Stomach (tissue), 9 donors: ENCODE measurements around the gene MAP2K1. TPM values are rescaled to one million over a fixed set of nuclear protein-coding genes. Genes with fewer than 3 reads are reported as not detected.

Source experiments
- DNase-seq, 2 donors: peaks; one replicate each; pipeline versions ENCODE4 v3.0.0 to v3.0.0-alpha.2; 2013 to 2019
- H3K27ac ChIP-seq, 5 donors: fragments of 200-600 bp in 4 of 5; sonication (generic) in 4 of 5; one replicate each; pipeline ENCODE4 v1.5.1; 2013 to 2019; ENCODE audit warnings: mild to moderate bottlenecking in 1 of 5, moderate library complexity in 1 of 5
- H3K27me3 ChIP-seq, 3 donors: fragments of 200-600 bp; sonication (generic); one replicate each; pipeline ENCODE4 v1.5.1; 2017 to 2019; ENCODE audit warnings: mixed run types in 1 of 3
- H3K36me3 ChIP-seq, 4 donors: fragments of 200-600 bp; sonication (generic); 1 replicate in 3 of 4; 2 replicates in 1 of 4; pipeline ENCODE4 v1.5.1; 2016 to 2019
- H3K4me1 ChIP-seq, 4 donors: fragments of 200-600 bp; sonication (generic); one replicate each; pipeline ENCODE4 v1.5.1; 2016 to 2019
- H3K4me3 ChIP-seq, 4 donors: fragments of 200-600 bp; sonication (generic) in 3 of 4; one replicate each; pipeline ENCODE4 v1.5.1; 2016 to 2019; ENCODE audit warnings: mild to moderate bottlenecking in 1 of 4
- H3K9me3 ChIP-seq, 4 donors: fragments of 200-600 bp; sonication (generic); one replicate each; pipeline ENCODE4 v1.5.1; 2016 to 2019
- EP300 ChIP-seq: sonication (generic); formaldehyde crosslinking; IDR thresholded peaks from one replicate; pipeline ENCODE4 v1.6.1; 2017; ENCODE audit warnings: antibody characterized with exemption
- POLR2A ChIP-seq, 4 donors: fragments of 450-650 bp; IDR thresholded peaks; one replicate each; pipeline ENCODE4 v1.6.1; 2016; ENCODE audit warnings: antibody characterized with exemption in 4 of 4, control low read depth in 2 of 4, mild to moderate bottlenecking in 1 of 4, moderate library complexity in 1 of 4
- POLR2AphosphoS5 ChIP-seq, 3 donors: sonication (generic); formaldehyde crosslinking; IDR thresholded peaks; one replicate each; pipeline ENCODE4 v1.6.1; 2016; ENCODE audit warnings: antibody characterized with exemption in 3 of 3
- WGBS, 5 donors: extraction: QIAGEN DNeasy Blood & Tissue Kit in 3 of 5; methylation state at CpG; one replicate each; pipeline versions ENCODE4 v1.1.5 to v1.1.7; 2013 to 2018; 5-methylcytosine and 5-hydroxymethylcytosine counted together
- intact Hi-C: fragments of 100-400 bp; cut with DNase I; formaldehyde crosslinking; loops from one replicate; pipeline ENCODE4 v1.15.1; 2023; ENCODE audit warnings: low total_unique reads
- polyA plus RNA-seq, 3 donors: library from polyadenylated mRNA; stranded (reverse); fragments of 200-250 nt; gene quantifications; one replicate each; pipeline ENCODE4 v1.2.3, GENCODE V29; 2013
- total RNA-seq, 5 donors: library from RNA; depleted of rRNA; stranded (reverse); fragments of >200 nt; gene quantifications; one replicate each; pipeline versions ENCODE4 v1.1.0 to v1.2.3, GENCODE V29; 2014 to 2016
- TF ChIP-seq, protein P1 (sequence below), 7 experiments: fragments of 450-650 bp in 4 of 7; fragments of 200-600 bp in 3 of 7; sonication (generic) in 3 of 7; IDR thresholded peaks; one replicate each; pipeline ENCODE4 v1.5.1; 2016 to 2019; ENCODE audit warnings: antibody characterized with exemption in 7 of 7, control low read depth in 2 of 7, mild to moderate bottlenecking in 1 of 7
- donor health status: healthy with polysubstance abuse.
- donor health status: Bipolar disorder and iron deficiency.
- donor health status: healthy.

The MAP2K1 gene
- total and polyA plus RNA-seq, 8 donors, result 20.1 to 123 (median 26.0) TPM

- Histone ChIP-seq H3K9me3 (no peaks in the 10 kb centered on the region), H3K36me3 (no peaks in the 10 kb centered on the region), H3K4me3 (no peak overlapping the region), H3K27me3 (no peaks in the 10 kb centered on the region), H3K4me1 (peaks cover 0 to 9% (median 0%) of the 10 kb centered on the region in 4 donors), H3K27ac (no peak overlapping the region)
- intact Hi-C loops, result no loop called here
- 82 to 96% (median 92%) methylated on average over 4 of the region's 4 CpGs for WGBS, 5 donors
- DNase-seq, result no peak
- TF ChIP-seq POLR2A (IDR thresholded peaks at IDR 0.05) (no peak), POLR2AphosphoS5 (IDR thresholded peaks at IDR 0.05) (no peak), EP300 (no peak)
- TF ChIP-seq, protein P1, sequence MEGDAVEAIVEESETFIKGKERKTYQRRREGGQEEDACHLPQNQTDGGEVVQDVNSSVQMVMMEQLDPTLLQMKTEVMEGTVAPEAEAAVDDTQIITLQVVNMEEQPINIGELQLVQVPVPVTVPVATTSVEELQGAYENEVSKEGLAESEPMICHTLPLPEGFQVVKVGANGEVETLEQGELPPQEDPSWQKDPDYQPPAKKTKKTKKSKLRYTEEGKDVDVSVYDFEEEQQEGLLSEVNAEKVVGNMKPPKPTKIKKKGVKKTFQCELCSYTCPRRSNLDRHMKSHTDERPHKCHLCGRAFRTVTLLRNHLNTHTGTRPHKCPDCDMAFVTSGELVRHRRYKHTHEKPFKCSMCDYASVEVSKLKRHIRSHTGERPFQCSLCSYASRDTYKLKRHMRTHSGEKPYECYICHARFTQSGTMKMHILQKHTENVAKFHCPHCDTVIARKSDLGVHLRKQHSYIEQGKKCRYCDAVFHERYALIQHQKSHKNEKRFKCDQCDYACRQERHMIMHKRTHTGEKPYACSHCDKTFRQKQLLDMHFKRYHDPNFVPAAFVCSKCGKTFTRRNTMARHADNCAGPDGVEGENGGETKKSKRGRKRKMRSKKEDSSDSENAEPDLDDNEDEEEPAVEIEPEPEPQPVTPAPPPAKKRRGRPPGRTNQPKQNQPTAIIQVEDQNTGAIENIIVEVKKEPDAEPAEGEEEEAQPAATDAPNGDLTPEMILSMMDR (IDR thresholded peaks at IDR 0.05), result no peak
These were observed 42.4 kb downstream of the MAP2K1 start for GRCh38 chr15:66429117-66429516.

DNA sequence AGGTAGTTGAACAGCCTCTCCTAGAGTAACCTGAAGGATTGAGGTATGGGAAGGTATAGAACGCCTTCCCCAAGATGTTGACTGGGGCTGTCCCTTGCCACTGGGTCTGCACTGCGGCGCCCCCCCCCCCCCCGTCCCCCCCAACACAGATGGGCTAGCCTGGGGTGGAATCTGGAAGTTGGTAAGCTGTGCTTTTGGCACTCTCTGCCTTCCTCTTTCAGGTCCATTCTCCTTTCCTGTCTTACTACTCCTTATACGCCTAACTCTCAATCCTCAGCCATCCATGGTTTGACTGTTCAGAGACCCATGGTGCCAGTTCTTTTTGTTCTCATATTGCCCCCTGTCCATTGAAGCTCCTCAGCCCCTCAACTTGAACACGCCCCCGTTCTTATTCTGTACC, 42.8 kb downstream of the MAP2K1 start:
- no peaks in the 10 kb centered on the region for H3K27me3 ChIP-seq
- H3K4me3 ChIP-seq, result no peak overlapping the region
- no peak for TF ChIP-seq POLR2AphosphoS5 (IDR thresholded peaks at IDR 0.05)
- TF ChIP-seq, protein P1 (IDR thresholded peaks at IDR 0.05), result no peak
- TF ChIP-seq POLR2A (IDR thresholded peaks at IDR 0.05), result no peak
- no peak for TF ChIP-seq EP300
- intact Hi-C loops, result no loop called here
- no peak for DNase-seq
- no peaks in the 10 kb centered on the region for H3K36me3 ChIP-seq
- WGBS, 5 donors, result 89 to 95% (median 93%) methylated on average over 4 to 7 of the region's 7 CpGs
- H3K9me3 ChIP-seq, result no peaks in the 10 kb centered on the region
- peaks cover 0 to 9% (median 0%) of the 10 kb centered on the region in 4 donors for H3K4me1 ChIP-seq
- no peak overlapping the region for H3K27ac ChIP-seq

GRCh38 chr15:66430627-66431255, 44.0 kb downstream of the MAP2K1 start:
- no peak overlapping the region for H3K27ac ChIP-seq
- no peak for DNase-seq
- intact Hi-C loops, result no loop called here
- H3K4me3 ChIP-seq, result no peak overlapping the region
- no peaks in the 10 kb centered on the region for H3K27me3 ChIP-seq
- no peak for TF ChIP-seq POLR2A (IDR thresholded peaks at IDR 0.05)
- TF ChIP-seq, protein P1 (IDR thresholded peaks at IDR 0.05), result no peak
- no peak for TF ChIP-seq EP300
- 62 to 71% (median 64%) methylated on average over 3 of the region's 3 CpGs for WGBS, 5 donors
- peaks cover 0 to 11% (median 10%) of the 10 kb centered on the region in 4 donors for H3K36me3 ChIP-seq
- H3K4me1 ChIP-seq, result peaks cover 0 to 2% (median 0%) of the 10 kb centered on the region in 4 donors
- no peaks in the 10 kb centered on the region for H3K9me3 ChIP-seq

- 80 to 95% (median 88%) methylated on average over 2 of the region's 2 CpGs for WGBS, 5 donors
- no peak for DNase-seq
- H3K4me3 ChIP-seq, result no peak overlapping the region
- TF ChIP-seq POLR2A (IDR thresholded peaks at IDR 0.05), result no peak
- no peak for TF ChIP-seq POLR2AphosphoS5 (IDR thresholded peaks at IDR 0.05)
- TF ChIP-seq, protein P1 (IDR thresholded peaks at IDR 0.05), result no peak
- no peak for TF ChIP-seq EP300
- H3K27me3 ChIP-seq, result no peaks in the 10 kb centered on the region
- peaks cover 9 to 41% (median 40%) of the 10 kb centered on the region in 4 donors for H3K36me3 ChIP-seq
- H3K9me3 ChIP-seq, result no peaks in the 10 kb centered on the region
- H3K27ac ChIP-seq, result no peak overlapping the region
- intact Hi-C loops, result no loop called here
- no peaks in the 10 kb centered on the region for H3K4me1 ChIP-seq
These were observed 47.0 kb downstream of the MAP2K1 start for GRCh38 chr15:66433726-66434125.
